IgD-negative memory B cell (primary cell): ENCODE data around the gene FN3K. TPM values are rescaled to one million over a fixed set of nuclear protein-coding genes. Genes with fewer than 3 reads are reported as not detected.

Source experiments
- polyA plus RNA-seq: library from polyadenylated mRNA; unstranded; fragments of 300-500 nt; fragmentation: Illumina TruSeq; gene quantifications from one replicate; pipeline ENCODE4 v1.2.3, GENCODE V29; 2021

The FN3K gene
- polyA plus RNA-seq, 1 donor from 2014 or later = not detected

Other genes starting within 250 kb of the FN3K start
- 5.8 TPM for gene FOXK2, start 215.9 kb upstream of the FN3K start, polyA plus RNA-seq
- gene WDR45B, start 87.2 kb upstream of the FN3K start, polyA plus RNA-seq = 32.1 TPM
- 1.9 TPM for gene RAB40B, start 36.9 kb upstream of the FN3K start, polyA plus RNA-seq
- 16.7 TPM for gene FN3KRP, start 18.9 kb upstream of the FN3K start, polyA plus RNA-seq
- gene TBCD, start 16.4 kb downstream of the FN3K start, polyA plus RNA-seq = 19.4 TPM
- gene ZNF750, start 104.4 kb downstream of the FN3K start, polyA plus RNA-seq = not detected